NCI-H2029 (cell line): Measurements from ENCODE around the gene LMNTD2.
A peak's percentile ranks its signal among the peaks of the same experiment; 100 is the strongest.

Source experiments
- DNase-seq: peaks from one replicate; lab custom pipeline; 2025; lab: John Stamatoyannopoulos, UW

The LMNTD2 gene

DNA sequence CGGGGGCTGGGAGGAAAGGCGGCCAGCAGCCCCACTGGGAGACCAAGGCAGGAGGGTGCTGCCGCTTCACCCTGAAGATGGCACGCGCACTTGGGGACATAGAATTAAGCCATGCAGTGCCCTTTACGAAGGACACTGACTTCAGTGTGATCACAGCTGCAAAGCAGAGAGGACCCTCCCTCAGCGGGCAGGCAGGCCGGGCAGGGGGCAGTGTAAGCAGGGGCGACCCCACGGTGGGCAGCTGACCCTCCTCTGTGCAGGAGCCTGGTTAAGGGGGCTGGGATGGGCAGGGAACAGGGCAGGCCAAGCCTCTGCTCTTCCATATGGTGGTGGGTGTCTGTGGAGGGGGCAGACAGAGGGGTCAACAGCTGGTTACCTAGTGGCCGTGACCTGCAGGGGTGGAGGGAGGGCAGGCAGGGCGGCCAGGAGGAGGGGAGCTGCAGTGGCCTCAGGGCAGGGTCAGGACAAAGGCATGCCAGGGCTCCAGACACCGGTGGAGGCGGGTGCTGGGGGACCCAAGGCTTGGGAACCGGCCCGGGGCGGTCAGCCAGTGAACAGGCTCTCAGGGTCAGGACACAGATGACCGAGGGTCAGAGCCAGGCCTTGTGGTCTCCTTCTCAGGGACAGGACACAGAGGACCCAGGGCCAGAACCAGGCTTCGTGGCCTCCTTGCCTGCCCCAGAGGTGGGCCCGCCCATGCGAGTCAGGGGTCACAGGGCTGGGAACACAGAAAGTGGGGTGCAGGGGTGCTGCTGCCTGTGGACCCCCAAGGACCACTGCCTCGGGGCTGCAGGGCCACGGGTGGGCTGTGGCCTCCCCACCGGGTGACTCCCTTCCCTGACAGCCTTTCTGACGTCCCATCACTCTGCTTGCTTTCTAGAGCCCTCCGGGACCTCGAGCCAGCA, 7.2 kb downstream of the LMNTD2 start:
- no peak for DNase-seq

DNA sequence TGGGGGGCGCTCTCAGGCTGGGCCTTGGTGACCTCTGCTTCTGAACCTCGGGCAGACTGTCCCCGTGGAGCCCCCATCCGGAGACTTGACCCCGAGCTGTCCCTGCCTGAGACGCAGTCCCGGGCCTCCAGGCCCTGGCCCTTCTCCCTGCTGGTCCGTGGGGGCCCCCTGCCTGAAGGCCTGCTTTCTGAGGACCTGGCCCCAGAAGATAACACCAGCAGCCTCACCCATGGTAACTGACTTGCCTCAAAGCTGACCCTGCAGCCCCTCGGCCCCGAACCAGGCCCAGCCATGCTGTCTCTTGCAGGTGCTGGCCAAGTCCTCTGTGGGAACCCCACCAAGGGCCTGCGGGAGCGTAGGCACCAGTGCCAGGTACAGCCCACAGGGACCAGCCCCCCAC, 8.9 kb downstream of the LMNTD2 start:
- DNase-seq: no peak

DNA sequence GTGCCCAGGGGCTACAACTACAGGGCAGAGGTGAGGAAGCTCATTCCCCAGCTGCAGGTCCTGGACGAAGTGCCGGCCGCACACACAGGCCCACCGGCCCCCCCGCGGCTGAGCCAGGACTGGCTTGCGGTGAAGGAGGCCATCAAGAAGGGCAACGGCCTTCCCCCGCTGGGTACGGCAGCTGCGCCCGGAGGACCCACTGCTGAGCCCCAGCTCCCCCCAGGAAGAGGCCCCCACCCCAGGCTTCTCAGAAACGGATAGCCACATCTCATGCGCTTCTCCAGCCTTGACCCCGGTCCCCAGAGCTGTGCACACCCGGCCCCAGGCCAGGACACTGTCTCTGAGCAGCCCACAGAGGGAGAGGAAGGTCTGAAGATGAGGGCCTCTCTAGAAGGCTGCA, 9.4 kb downstream of the LMNTD2 start:
- no peak for DNase-seq

DNA sequence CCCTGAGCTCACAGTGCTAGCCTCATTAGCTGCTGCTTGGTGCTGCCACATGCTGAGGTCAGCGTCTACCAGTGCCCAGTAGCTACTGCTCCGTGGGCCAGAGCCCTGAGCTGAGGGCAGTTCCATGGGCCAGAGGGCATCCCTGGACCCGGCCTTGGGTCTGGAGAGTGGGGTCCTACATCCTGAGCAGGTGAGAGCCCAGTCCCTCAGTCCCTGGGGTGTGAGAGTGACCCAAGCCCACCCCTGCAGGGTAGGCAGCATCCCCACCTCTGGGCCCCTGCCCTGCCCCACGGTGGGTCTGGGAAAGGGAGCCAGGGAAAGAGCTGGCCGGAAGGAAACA, 9.8 kb downstream of the LMNTD2 start:
- DNase-seq: no peak

DNA sequence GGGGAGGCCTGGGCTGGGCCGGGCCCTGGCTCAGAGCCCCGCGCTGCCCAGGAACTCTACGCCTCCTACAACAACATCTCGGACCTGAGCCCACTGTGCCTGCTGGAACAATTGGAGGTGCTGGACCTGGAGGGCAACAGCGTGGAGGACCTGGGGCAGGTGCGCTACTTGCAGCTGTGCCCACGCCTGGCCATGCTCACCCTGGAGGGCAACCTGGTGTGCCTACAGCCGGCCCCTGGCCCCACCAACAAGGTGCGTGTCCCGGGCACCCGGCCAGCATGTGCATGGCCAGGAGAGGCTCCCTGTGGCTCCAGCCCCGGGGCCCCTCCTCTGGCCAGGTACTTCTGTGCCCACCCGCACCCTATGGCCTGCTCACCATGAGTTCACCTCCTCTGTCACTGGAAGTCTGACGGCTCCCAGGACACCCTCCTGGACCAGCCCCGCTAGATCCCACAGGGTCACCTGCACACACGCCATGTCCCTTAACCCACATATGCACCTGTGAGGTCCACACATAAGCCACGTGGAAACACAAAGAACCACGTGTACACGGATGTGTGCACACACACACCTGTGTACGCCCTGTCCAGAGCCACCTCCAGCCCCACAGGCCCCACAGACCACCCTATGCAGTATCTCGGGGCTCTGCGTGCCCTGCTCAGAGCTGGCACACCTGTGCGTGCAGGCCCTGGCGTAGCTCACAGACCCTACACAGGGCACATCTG, 10.4 kb downstream of the LMNTD2 start:
- DNase-seq: no peak

DNA sequence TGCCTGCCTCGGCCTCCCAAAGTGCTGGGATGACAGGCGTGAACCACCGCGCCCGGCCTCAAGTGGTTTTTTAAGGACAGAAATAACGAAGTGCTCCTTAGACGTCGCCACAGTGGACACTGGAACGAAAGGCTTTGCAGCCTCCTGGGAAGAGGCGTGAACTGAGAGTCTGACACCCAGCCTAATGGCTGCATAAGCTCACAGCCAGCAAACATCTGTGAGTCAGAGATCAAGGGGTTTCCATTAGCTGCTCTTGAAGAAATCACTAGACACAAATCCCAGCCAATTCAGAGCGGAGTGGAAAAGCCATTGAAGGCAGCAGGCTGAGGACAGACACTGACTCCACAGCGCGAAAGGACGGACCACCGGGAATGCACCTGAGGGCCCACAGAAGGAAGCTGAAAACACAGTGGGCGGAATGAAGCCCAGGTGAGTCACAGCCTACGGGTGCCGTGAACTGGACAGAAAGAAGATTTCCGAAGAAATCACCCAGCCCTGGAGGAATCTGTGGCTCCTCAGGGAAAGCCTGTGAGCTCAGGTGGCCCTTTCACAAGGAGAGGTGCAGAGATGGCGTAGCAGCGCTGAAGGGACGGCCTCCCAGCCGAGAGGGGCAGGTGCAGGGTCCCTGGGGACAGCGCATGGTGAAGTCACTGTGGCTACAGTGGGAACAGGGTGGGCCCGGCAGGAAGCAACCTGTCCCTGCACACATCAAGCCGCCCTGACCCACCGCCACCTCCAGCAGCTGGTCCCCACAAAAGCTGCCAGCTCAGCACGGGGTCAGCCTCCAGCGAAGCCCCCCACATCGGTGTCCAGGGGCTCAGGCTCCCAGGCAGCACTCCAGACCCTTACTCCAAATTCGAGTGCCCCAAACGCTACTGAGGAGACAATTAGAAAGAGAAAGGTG, 11.6 kb downstream of the LMNTD2 start:
- DNase-seq: no peak

DNA sequence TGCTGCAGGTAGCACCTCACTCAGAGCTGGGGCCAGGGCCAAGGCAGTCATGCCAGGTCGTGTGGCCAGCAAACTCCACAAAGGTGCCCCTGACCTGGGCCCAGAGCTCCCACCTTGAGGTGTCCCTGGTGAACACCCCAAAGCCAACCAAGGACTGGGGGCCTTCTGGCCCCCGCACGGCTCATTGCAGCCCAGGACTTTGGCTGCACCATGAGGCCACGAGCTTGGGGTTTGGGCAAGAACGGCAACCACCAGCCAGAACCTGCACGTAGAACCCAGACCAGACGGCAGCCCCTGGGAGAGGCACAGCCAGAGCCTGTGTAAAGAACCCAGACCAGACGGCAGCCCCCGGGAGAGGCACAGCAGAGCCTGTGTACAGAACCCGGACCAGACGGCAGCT, 15.4 kb downstream of the LMNTD2 start:
- DNase-seq: no peak

DNA sequence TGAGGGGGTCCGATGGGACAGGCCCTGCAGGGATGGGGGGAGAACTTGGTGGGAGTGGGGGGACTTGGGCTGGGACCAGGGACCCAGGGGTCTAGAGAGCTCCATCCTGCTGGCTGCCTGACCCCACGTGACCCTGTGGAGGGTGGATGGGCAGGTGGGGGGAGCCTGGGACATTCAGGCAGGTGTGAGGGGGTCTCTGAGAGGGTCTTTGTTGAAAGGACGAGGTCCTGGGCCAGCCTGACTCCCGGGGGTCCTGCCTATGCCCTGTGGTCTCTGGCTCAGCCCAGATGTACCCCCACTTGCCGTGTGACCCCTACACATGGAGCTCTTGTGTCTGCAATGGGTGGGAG, 15.7 kb downstream of the LMNTD2 start:
- no peak for DNase-seq

DNA sequence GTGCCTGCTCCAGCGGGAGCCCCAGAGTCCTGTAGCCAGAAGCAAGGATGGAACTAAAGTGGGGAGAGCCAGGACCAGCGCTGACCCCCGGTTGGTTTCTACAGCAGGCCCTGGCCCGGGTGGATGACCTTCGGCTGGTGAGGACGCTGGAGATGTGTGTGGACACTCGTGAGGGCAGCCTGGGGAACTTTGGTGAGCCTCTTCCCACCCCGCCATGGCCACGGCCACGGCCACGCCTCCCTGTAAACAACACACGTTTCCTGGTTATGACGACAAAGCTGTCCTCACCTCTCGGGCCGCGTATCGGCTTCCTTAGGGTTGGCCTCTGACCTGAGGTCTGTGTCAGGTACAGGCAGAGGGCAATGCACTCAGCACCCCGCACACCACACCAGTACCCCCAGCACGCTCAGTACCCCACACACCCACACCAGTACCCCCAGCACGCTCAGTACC, 19.1 kb downstream of the LMNTD2 start:
- no peak for DNase-seq

DNA sequence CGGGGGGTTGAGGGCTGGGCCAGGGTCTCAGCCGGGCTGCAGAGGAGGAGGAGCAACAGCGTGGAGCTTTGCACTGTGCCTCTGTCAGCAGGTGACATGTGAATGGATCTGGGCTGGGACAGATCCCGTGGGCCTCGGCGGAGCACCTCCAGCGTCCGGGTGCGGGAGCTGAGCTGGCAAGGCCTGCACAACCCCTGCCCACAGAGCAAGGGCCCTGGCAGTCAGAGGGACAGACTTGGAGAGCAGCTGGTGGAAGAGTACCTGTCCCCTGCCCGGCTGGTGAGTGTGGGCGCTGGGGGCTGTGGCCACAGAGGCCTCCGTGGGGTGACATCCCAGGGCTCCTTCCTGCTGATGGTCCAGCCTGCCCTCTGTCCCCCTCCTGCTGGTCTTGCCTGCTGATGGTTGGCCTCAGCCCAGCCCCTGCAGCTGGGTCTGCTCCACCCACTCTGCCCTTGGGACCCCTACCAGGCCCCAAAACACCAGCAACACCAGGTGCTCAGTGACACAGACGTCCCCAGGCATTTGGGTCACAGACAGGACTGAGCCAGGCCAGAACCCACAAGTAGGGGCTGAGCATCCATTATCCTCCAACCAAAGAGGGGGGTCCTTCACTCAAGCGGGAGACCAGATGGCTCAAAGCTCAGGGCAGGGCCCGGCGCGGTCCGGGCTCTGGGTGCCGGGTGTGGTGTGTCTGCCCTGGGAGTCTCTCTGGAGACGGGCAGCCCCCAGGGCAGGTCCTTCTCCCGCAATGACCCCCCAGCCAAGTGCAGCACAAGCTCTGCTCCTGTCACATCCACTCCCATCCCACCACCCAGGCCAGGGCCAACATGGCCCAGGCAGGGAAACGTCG, 19.7 kb downstream of the LMNTD2 start:
- DNase-seq: no peak

DNA sequence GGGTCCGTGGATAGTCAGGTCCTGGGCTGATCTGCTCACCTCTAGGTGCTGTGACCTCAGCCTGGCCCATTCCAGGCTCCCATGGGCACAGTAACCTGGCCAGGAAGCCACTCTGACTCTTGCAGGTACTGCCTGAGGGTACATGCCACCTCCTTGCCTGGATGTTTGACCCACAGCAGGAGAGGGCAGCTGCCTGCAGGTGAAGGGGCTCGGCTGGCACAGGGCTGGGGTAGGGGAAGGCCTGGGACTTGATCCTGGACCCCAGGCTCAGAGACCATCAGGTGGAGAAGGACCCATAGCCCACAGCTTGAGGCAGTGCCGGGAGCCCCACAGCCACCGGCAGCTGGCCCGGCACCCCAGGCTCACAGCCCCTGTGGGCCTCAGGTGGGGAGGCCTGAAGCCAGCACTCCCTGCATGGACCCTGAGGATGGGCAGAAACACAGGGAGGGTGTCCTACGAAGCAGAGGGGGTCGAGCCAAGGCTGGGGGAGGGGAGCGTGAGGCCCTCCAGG, 20.5 kb downstream of the LMNTD2 start:
- DNase-seq: no peak

DNA sequence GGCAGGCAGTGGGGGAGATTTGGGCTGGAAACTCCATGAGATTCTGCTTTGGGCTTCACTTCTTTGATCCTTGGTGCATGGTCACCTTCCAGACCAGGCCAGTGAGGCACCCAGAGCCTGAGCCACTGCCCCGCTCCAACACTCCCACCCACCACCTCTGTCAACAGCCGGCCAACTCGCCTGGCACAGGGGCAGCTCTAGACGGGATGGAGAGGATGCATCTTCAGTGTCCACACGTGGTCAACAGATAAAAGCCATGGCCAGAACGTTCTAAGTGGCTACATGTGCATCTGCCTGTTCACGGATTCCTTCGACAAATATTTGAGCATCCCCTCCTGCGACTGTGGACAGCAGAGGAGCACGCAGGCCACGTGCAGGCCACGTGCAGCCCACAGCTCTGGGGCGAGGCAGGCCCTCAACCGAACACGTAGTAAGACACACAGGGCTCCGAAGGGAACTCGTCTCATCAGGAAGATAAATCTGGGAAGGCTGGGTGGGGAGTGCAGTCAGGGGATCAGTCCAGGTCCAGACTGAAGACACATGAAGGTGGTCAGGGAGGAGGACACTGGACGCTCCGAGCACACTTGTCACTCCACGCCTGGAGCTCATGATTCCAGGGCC, 22.0 kb downstream of the LMNTD2 start:
- no peak for DNase-seq

DNA sequence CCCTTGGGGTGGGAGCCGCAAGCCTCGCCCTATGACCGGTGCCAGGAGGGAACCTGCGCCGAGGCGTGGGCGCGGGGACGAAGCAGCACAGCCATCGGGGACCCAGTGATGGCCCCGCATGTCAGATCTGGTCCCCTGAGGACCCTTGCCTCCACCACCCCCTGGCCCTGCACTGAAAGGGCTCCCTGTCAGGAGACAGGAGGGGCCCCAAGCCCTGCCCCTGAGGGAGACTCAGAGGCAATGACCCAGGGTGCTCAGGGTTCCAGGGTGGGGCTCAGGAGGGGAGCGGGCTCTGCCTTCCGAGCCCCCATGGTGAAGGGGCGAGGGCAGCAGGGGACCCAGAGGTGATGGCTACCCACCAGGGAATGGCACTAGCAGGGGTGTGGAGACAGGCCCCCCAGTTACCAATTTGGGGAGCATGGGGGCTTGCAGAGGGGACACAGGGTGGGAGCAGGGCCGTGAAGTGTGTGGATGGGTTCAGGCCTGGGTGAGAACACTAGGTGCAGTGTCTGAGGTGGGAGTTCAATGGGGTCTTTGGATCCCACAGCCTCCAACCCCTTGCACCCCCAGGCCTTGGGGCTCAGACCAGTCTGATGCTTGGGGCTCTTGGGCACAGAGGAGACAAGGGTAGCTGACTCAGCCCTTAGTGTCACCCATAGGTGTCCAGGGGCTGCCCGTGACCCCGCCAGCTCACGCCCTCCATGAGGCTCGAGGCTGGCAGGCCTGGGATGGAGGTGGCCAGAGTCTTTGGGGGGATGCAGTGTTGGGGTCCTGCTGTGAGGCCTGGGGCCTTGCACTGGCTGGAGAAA, 22.7 kb downstream of the LMNTD2 start:
- DNase-seq: no peak

DNA sequence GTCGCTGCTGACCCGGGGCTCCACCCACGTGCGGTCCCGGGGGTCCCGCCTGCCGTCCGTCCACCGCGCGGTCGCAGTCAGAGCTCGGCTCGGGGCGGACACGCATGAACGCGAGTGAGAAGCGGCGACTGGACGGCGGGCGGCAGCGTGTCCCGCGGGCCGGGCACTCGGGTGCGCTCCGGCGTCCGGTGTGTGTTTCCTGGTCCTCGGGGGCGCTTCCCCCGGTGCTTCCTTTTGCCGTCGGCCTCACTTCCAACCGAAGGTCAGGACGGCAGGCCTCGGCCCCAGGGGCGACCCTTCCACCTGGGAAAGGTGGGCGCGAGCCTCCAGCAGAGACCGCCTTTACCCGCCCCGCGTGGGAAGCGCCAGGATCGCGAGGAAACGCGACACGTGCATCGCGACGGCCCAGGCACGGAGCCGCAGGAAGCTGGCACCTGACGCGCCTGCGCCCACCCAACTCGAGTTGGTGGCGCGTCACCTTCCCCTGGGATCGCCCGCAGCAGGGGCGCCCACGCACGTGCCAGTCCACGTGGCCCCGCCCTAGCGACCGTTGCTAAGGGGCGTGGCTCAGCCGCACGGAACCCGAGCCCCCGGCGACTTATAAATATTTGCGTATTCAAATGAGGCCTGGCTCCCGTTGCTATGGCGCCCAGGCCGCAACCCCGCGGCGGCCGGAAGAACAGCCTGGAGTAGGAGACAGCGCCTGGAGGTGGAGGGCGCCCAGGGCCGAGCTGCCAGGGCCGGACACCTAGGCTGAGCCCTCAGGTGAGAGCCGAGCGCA, 23.5 kb downstream of the LMNTD2 start, which contains the start of gene LRRC56:
Gene LRRC56 (plus strand): TSS at position 687 of the 781 bp plus-strand sequence. CDS start 3,158 bp downstream, outside the sequence.
- DNase-seq: peak; percentile 94

DNA sequence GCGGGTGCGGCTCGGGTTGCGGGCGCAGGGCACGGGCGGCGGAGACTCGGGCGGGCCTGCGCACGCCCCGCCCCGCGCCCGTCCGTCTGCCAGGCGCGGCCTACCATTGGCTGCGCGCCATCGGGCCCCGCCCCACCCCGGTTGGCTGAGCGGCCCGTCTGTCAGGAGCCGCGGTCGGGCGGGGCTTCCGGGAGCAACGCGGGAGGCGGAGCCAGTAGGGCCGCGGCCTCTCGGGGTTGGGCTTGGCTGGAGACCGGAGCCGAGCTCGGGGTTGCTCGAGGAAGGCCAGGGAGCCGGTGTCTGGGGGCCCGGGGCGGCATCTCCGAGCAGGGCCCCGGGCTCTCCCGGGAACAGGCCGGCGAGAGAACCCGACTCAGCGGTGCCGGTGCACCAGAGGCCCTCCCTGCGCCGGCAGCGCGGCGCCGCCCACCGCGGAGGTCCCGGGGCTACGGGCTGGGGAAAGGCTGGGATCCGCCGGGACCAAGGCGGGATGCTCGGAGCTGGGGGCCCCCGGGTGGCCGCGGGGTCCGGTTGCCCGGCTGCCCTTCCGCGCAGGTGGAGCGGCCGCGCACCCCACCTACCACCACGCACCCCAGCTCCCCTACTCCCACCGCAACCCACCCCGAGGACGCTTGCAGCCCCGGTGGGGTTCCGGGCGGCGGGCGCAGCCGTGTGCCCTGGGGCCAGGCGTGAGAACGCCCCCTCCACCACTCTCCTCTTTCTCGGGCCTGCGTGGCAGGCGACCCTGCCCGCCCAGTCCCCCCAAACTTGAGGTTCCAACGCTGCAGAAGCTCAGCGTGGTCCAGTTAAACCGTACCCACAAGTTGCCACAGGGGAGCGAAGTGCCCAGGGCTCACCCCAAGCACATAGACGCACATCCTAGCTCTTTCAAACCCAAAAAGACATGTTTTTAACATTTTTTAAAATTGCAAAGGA, 24.8 kb downstream of the LMNTD2 start, which contains the start of gene HRAS:
Gene HRAS (minus strand): TSS at position 58 of the 936 bp plus-strand sequence.
- DNase-seq: peak; percentile 91

DNA sequence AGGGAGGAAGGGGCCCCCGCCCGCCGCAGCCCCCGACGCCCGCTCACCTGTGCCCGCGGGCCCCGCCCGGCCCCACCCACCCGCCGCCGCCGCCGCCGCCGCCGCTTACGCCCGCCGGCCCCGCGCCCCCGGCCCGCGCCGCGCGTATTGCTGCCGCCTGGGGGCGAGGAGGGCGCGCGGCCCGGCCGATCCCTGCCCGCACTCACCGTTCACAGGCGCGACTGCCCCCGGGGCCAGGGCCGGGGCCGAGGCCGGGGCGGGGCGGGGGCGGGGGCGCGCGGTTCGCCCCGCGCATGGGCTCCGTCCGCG, 25.4 kb downstream of the LMNTD2 start:
- DNase-seq: no peak

DNA sequence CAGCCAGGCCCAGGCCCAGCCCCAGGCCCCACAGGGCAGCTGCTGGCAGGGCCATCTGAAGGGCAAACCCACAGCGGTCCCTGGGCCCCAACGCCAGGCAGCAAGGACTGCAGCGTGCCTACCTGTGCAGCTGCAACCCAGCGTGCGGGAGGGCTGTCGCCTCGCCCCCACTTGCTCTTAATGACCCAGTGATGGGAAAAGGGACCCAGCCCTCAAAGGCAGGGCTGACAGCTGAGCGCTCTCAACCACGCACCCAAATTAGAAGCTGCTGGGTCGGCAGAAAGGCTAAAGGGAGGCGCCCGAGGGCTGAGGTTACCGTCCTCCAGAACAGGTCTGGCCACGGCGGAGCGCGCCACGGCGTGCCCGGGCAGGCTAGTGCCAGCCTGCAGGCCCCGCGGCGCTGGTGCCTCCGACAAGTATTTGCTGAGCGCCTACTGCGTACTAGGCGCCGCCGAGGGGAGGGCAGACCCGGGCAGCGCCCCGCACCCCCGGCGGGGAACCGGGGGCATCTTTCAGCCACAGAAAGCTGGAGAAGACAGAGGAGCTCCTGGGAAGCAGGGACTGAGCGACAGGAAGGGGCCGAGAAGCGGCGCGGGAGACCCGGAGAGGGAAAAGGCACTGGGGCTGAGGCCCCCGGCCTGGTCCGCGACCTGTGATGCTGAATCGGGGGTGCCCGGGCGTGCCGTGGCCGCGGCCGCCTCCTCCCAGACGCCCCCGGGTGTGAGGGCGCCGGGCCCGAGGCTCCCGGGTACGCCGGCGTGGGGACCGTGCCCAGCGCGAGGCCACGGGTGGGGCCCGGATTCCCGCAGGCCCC, 25.9 kb downstream of the LMNTD2 start:
- no peak for DNase-seq
